ENCODE results near the gene ZNF516.

The ZNF516 gene

GRCh38 chr18:76442413-76443171, 52.5 kb downstream of the ZNF516 start:
- DNase-seq (ENCODE audit: low read depth in 2 of 2, low spot score in 1 of 2): no peak

- no peak for DNase-seq (ENCODE audit: low read depth in 2 of 2, low spot score in 1 of 2)
These were observed 53.2 kb downstream of the ZNF516 start for GRCh38 chr18:76441668-76442412.

GRCh38 chr18:76441002-76441667, 53.9 kb downstream of the ZNF516 start:
- no peak for DNase-seq (ENCODE audit: low read depth in 2 of 2, low spot score in 1 of 2)

- no peak for DNase-seq (ENCODE audit: low read depth in 2 of 2, low spot score in 1 of 2)
These were observed 57.1 kb downstream of the ZNF516 start for GRCh38 chr18:76437910-76438309.

- no peak for DNase-seq (ENCODE audit: low read depth in 2 of 2, low spot score in 1 of 2)
These were observed 58.0 kb downstream of the ZNF516 start for GRCh38 chr18:76437011-76437410.

- DNase-seq (ENCODE audit: low read depth in 2 of 2, low spot score in 1 of 2): no peak
These were observed 58.7 kb downstream of the ZNF516 start for GRCh38 chr18:76436342-76436741.

GRCh38 chr18:76435316-76435989, 59.6 kb downstream of the ZNF516 start:
- DNase-seq (ENCODE audit: low read depth in 2 of 2, low spot score in 1 of 2): no peak

- DNase-seq (ENCODE audit: low read depth in 2 of 2, low spot score in 1 of 2): no peak
These were observed 60.6 kb downstream of the ZNF516 start for GRCh38 chr18:76434452-76434851.

GRCh38 chr18:76433788-76434187, 61.3 kb downstream of the ZNF516 start:
- DNase-seq (ENCODE audit: low read depth in 2 of 2, low spot score in 1 of 2): no peak

- no peak for DNase-seq (ENCODE audit: low read depth in 2 of 2, low spot score in 1 of 2)
These were observed 61.9 kb downstream of the ZNF516 start for GRCh38 chr18:76432970-76433767.

GRCh38 chr18:76432274-76432755, 62.7 kb downstream of the ZNF516 start:
- no peak for DNase-seq (ENCODE audit: low read depth in 2 of 2, low spot score in 1 of 2)

- no peak for DNase-seq (ENCODE audit: low read depth in 2 of 2, low spot score in 1 of 2)
These were observed 63.4 kb downstream of the ZNF516 start for GRCh38 chr18:76431437-76432273.

- no peak for DNase-seq (ENCODE audit: low read depth in 2 of 2, low spot score in 1 of 2)
These were observed 64.4 kb downstream of the ZNF516 start for GRCh38 chr18:76430636-76431035.

GRCh38 chr18:76429262-76430126, 65.5 kb downstream of the ZNF516 start:
- no peak for DNase-seq (ENCODE audit: low read depth in 2 of 2, low spot score in 1 of 2)

- no peak for DNase-seq (ENCODE audit: low read depth in 2 of 2, low spot score in 1 of 2)
These were observed 66.4 kb downstream of the ZNF516 start for GRCh38 chr18:76428396-76429261.

- no peak for DNase-seq (ENCODE audit: low read depth in 2 of 2, low spot score in 1 of 2)
These were observed 68.2 kb downstream of the ZNF516 start for GRCh38 chr18:76426737-76427305.

Data from stimulated activated CD8-positive, alpha-beta memory T cell treated with anti-CD3 and anti-CD28 coated beads, Interleukin-4, amount 100 ng/mL, for 4 hours (primary cell).